H1 (cell line): ENCODE measurements around the gene DSTN. TPM values are rescaled to one million over a fixed set of nuclear protein-coding genes. Genes with fewer than 3 reads are reported as not detected.

Source experiments
- EGR1 ChIP-seq: IDR thresholded peaks from 2 replicates; pipeline ENCODE4 v1.6.1; 2011; ENCODE audit warnings: low read depth, low read length, borderline replicate concordance
- FOSL1 ChIP-seq: IDR thresholded peaks from 2 replicates; pipeline ENCODE4 v1.6.1; 2011; ENCODE audit warnings: mild to moderate bottlenecking, low read depth, low read length, moderate library complexity; ENCODE audit not compliant: insufficient read depth
- NRF1 ChIP-seq: IDR thresholded peaks from 2 replicates; pipeline ENCODE4 v1.6.1; 2011; ENCODE audit warnings: mild to moderate bottlenecking, low read depth, low read length, improper control_type of control experiment
- SP1 ChIP-seq: IDR thresholded peaks from 2 replicates; pipeline ENCODE4 v1.6.1; 2011; ENCODE audit warnings: low read depth, low read length
- SP2 ChIP-seq: IDR thresholded peaks from 2 replicates; pipeline ENCODE4 v1.6.1; 2012; ENCODE audit warnings: mild to moderate bottlenecking, low read length, inconsistent platforms
- TCF12 ChIP-seq: IDR thresholded peaks from 2 replicates; pipeline ENCODE4 v1.6.1; 2011; ENCODE audit warnings: low read depth, mild to moderate bottlenecking, low read length
- polyA plus RNA-seq, 7 experiments: library from polyadenylated mRNA; depleted of rRNA in 3 of 7; stranded (reverse) in 5 of 7; unstranded in 2 of 7; fragments of >200 nt in 5 of 7; fragments of 200-250 nt in 2 of 7; gene quantifications; 1 replicate in 5 of 7; 2 replicates in 1 of 7; 4 replicates in 1 of 7; pipeline versions ENCODE4 v1.2.1 to v1.2.3, GENCODE V29; 2011 to 2013; ENCODE audit warnings: missing spikeins in 2 of 7, mixed read lengths in 2 of 7
- total RNA-seq: library from RNA; stranded (reverse); fragmentation: NEBNext Ultra II Directional; extraction: Animal tissue kit (Norgen Biotek cat#: 25700); gene quantifications from 2 replicates; pipeline ENCODE4 v1.2.1, GENCODE V29; 2021
- TF ChIP-seq, protein P1 (sequence below): fragments of 300-600 bp; sonication (generic); IDR thresholded peaks from 2 replicates; pipeline ENCODE4 v1.7.1; 2012; ENCODE audit warnings: low read length, moderate library complexity, mild to moderate bottlenecking, inconsistent platforms; ENCODE audit not compliant: insufficient replicate concordance

Gene DSTN
- total and polyA plus RNA-seq, 2 of the 8 experiments (the other 6 are each of a cell fraction or from before 2014, with no cell fraction given): 43.3 to 208 TPM

DNA sequence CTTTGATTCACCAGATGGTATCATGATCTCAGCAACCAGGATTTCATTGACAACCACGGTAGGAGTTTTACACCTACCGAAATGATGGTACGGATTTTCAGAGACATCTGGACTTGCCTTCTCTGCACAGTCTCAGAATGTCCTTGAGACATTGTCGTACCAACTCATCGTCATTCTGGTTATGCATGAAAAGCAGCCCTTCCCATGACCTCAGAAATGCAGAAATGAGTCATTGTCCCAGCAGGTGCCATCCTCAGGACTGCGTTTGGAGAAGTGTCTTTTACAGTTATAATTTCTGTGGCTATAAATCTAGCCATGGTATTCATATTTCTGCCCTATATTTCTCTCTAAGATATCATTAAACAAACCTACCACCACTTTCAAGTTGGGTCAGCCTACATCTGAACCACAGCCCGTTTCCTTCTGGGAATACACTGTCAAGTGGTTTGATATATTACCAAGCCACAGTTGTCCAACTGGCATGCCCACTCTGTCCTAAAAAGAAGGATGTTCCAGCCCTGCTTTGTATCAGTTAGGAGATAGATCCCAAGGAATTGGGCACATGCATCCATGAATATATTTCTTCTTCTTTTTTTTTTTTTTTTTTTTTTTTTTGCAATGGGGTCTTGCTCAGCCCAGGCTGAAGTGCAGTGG lies 31.2 kb upstream of the DSTN start (continued):
- TF ChIP-seq, protein P1, sequence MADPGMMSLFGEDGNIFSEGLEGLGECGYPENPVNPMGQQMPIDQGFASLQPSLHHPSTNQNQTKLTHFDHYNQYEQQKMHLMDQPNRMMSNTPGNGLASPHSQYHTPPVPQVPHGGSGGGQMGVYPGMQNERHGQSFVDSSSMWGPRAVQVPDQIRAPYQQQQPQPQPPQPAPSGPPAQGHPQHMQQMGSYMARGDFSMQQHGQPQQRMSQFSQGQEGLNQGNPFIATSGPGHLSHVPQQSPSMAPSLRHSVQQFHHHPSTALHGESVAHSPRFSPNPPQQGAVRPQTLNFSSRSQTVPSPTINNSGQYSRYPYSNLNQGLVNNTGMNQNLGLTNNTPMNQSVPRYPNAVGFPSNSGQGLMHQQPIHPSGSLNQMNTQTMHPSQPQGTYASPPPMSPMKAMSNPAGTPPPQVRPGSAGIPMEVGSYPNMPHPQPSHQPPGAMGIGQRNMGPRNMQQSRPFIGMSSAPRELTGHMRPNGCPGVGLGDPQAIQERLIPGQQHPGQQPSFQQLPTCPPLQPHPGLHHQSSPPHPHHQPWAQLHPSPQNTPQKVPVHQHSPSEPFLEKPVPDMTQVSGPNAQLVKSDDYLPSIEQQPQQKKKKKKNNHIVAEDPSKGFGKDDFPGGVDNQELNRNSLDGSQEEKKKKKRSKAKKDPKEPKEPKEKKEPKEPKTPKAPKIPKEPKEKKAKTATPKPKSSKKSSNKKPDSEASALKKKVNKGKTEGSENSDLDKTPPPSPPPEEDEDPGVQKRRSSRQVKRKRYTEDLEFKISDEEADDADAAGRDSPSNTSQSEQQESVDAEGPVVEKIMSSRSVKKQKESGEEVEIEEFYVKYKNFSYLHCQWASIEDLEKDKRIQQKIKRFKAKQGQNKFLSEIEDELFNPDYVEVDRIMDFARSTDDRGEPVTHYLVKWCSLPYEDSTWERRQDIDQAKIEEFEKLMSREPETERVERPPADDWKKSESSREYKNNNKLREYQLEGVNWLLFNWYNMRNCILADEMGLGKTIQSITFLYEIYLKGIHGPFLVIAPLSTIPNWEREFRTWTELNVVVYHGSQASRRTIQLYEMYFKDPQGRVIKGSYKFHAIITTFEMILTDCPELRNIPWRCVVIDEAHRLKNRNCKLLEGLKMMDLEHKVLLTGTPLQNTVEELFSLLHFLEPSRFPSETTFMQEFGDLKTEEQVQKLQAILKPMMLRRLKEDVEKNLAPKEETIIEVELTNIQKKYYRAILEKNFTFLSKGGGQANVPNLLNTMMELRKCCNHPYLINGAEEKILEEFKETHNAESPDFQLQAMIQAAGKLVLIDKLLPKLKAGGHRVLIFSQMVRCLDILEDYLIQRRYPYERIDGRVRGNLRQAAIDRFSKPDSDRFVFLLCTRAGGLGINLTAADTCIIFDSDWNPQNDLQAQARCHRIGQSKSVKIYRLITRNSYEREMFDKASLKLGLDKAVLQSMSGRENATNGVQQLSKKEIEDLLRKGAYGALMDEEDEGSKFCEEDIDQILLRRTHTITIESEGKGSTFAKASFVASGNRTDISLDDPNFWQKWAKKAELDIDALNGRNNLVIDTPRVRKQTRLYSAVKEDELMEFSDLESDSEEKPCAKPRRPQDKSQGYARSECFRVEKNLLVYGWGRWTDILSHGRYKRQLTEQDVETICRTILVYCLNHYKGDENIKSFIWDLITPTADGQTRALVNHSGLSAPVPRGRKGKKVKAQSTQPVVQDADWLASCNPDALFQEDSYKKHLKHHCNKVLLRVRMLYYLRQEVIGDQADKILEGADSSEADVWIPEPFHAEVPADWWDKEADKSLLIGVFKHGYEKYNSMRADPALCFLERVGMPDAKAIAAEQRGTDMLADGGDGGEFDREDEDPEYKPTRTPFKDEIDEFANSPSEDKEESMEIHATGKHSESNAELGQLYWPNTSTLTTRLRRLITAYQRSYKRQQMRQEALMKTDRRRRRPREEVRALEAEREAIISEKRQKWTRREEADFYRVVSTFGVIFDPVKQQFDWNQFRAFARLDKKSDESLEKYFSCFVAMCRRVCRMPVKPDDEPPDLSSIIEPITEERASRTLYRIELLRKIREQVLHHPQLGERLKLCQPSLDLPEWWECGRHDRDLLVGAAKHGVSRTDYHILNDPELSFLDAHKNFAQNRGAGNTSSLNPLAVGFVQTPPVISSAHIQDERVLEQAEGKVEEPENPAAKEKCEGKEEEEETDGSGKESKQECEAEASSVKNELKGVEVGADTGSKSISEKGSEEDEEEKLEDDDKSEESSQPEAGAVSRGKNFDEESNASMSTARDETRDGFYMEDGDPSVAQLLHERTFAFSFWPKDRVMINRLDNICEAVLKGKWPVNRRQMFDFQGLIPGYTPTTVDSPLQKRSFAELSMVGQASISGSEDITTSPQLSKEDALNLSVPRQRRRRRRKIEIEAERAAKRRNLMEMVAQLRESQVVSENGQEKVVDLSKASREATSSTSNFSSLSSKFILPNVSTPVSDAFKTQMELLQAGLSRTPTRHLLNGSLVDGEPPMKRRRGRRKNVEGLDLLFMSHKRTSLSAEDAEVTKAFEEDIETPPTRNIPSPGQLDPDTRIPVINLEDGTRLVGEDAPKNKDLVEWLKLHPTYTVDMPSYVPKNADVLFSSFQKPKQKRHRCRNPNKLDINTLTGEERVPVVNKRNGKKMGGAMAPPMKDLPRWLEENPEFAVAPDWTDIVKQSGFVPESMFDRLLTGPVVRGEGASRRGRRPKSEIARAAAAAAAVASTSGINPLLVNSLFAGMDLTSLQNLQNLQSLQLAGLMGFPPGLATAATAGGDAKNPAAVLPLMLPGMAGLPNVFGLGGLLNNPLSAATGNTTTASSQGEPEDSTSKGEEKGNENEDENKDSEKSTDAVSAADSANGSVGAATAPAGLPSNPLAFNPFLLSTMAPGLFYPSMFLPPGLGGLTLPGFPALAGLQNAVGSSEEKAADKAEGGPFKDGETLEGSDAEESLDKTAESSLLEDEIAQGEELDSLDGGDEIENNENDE: no peak
- no peak for TF ChIP-seq EGR1
- no peak for TF ChIP-seq NRF1
- no peak for TF ChIP-seq TCF12
- no peak for TF ChIP-seq SP1
- TF ChIP-seq SP2: no peak
- no peak for TF ChIP-seq FOSL1
